Chondrocyte (in vitro differentiated cells): ENCODE results near the gene AKNAD1. TPM values are rescaled to one million over a fixed set of nuclear protein-coding genes. Genes with fewer than 3 reads are reported as not detected.

Source experiments
- DNase-seq: peaks from one replicate; pipeline ENCODE4 v3.0.0; 2021; ENCODE audit warnings: mixed read lengths, low spot score
- H3K27ac Mint-ChIP-seq: one replicate; pipeline ENCODE4 v1.8.0; 2021; ENCODE audit warnings: mild to moderate bottlenecking, moderate library complexity, mixed read lengths; ENCODE audit not compliant: unreplicated experiment
- H3K27me3 Mint-ChIP-seq: 2 replicates; pipeline ENCODE4 v1.8.0; 2021; ENCODE audit warnings: low read depth, mixed read lengths
- H3K36me3 Mint-ChIP-seq: 2 replicates; pipeline ENCODE4 v1.8.0; 2021; ENCODE audit warnings: low read depth, mixed read lengths
- H3K4me1 Mint-ChIP-seq: 2 replicates; pipeline ENCODE4 v1.8.0; 2021; ENCODE audit warnings: low read depth, mild to moderate bottlenecking, mixed read lengths
- H3K4me3 Mint-ChIP-seq: one replicate; pipeline ENCODE4 v1.8.0; 2021; ENCODE audit warnings: mild to moderate bottlenecking, moderate library complexity, mixed read lengths; ENCODE audit not compliant: unreplicated experiment
- H3K9me3 Mint-ChIP-seq: 2 replicates; pipeline ENCODE4 v1.8.0; 2021; ENCODE audit warnings: low read depth, mixed read lengths
- total RNA-seq: library from RNA; stranded (reverse); gene quantifications from 3 replicates; pipeline ENCODE4 v1.2.1, GENCODE V29; 2021
- TF ChIP-seq, protein P1 (sequence below): fragments of 200-600 bp; sonication (generic); IDR thresholded peaks from 2 replicates; pipeline ENCODE4 v1.5.0; 2021; ENCODE audit warnings: antibody characterized with exemption, mild to moderate bottlenecking, moderate library complexity

The AKNAD1 gene
- total RNA-seq, 1 donor from 2014 or later, result 0.45 TPM

DNA sequence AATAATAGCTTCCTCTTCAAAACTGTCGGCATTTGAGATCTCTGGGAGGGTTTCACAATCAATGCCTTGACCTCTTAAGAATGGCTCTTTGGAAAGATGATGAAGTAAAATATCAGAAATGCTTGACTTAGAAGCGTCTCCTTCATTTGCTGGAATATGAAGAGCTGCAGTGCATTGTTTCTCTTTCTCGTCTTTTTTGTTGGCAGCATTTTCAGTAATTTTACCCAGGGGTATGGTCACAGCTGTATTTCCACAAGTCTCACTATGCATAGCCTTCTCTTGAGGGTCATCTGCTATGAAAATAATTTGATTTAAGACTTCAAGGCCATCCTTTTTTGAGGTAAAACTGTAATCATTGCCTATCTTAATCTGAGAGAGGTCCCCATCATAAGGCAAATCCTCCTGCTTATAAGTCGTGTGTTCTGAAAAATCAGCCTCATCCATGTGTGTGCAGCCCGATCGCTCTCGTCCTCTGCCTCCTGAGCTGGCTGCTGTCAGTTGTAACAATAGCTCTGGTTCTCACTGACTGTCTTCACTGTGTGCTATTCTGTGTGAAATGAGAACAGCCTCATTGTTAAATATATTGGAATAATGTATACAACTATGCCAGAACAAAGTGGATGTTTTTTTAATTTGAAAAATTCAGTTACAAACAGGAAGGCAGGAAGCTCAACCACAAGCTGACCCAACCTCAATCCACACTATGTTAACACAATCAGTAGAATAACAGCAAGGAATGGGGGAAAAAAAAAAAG is 4.5 kb downstream of the AKNAD1 start:
- DNase-seq, result no peak
- Mint-ChIP-seq H3K27ac (no peak overlapping the region), H3K4me3 (no peak overlapping the region), H3K4me1 (peaks cover 18% of the 10 kb centered on the region), H3K9me3 (no peaks in the 10 kb centered on the region), H3K36me3 (no peaks in the 10 kb centered on the region), H3K27me3 (no peaks in the 10 kb centered on the region)
- TF ChIP-seq, protein P1, sequence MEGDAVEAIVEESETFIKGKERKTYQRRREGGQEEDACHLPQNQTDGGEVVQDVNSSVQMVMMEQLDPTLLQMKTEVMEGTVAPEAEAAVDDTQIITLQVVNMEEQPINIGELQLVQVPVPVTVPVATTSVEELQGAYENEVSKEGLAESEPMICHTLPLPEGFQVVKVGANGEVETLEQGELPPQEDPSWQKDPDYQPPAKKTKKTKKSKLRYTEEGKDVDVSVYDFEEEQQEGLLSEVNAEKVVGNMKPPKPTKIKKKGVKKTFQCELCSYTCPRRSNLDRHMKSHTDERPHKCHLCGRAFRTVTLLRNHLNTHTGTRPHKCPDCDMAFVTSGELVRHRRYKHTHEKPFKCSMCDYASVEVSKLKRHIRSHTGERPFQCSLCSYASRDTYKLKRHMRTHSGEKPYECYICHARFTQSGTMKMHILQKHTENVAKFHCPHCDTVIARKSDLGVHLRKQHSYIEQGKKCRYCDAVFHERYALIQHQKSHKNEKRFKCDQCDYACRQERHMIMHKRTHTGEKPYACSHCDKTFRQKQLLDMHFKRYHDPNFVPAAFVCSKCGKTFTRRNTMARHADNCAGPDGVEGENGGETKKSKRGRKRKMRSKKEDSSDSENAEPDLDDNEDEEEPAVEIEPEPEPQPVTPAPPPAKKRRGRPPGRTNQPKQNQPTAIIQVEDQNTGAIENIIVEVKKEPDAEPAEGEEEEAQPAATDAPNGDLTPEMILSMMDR, result no peak

DNA sequence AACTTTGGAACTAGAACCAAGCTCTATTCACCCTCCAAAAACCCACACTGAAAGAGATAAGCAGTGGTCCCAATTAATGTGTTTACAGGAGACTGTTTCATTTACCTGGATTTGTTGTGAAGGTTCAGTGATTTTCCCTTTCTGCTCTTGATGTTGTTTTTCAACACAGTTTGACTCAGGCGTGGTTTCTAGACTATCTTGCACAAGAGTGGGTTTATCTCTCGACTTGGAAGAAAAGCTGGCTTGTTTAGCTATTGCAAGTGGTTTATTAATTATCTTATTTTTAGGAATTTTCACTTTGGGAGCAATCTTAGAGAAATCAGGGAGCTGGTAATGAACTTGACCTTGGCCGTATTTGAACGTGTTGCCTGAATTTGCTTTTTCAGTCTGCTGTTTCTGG is 5.3 kb downstream of the AKNAD1 start:
- Mint-ChIP-seq H3K36me3 (no peaks in the 10 kb centered on the region), H3K4me1 (peaks cover 18% of the 10 kb centered on the region), H3K27ac (no peak overlapping the region), H3K4me3 (no peak overlapping the region), H3K27me3 (peaks cover 1% of the 10 kb centered on the region), H3K9me3 (no peaks in the 10 kb centered on the region)
- TF ChIP-seq, protein P1, result no peak
- no peak for DNase-seq

DNA sequence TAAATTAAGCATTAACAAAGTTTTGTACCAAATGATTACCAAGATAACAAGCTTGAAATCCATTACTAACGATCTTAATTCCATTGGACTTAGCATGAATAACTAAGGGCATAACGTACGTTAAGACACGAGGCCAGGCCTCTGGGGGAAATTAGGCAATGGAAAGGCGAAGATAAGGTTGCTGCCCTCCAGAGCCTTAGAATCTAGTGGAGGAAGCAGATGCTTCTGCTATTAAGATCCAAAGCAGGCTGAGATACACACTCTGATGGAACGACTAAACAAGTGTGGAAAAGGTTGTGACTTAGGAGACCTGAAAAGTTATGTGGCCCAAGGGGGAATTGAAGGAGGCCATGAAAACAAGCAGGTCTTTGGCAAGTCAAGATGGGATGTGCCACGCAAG is 6.0 kb downstream of the AKNAD1 start:
- TF ChIP-seq, protein P1, result no peak
- no peaks in the 10 kb centered on the region for H3K36me3 Mint-ChIP-seq

DNA sequence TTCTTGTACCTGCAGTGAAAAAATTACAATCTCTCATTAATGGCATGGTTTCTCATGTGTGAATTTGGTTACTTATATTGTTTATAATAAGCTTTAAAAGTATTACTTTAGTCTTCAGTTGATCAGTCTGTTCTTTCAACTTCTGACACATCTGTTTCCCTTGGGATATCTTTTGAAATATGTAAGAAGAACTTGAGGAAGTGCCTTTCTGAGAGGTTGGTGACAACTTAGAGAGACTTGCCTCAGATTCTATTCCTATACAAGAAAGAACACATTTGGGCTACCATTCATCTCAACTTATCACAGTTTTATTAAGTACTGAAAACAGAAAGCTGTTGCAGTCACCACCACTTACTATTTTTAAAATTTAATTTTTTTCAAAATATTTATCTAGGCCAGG is 8.1 kb downstream of the AKNAD1 start:
- no peak overlapping the region for H3K27ac Mint-ChIP-seq
- no peak for DNase-seq
- H3K9me3 Mint-ChIP-seq, result no peaks in the 10 kb centered on the region
- no peaks in the 10 kb centered on the region for H3K36me3 Mint-ChIP-seq
- peaks cover 2% of the 10 kb centered on the region for H3K27me3 Mint-ChIP-seq
- H3K4me3 Mint-ChIP-seq, result no peak overlapping the region
- TF ChIP-seq, protein P1, result no peak
- peaks cover 8% of the 10 kb centered on the region for H3K4me1 Mint-ChIP-seq

More for the DNA sequence above, 6.0 kb downstream of the AKNAD1 start:
- peaks cover 2% of the 10 kb centered on the region for H3K27me3 Mint-ChIP-seq
- no peak for DNase-seq
- H3K4me1 Mint-ChIP-seq, result peaks cover 18% of the 10 kb centered on the region
- no peak overlapping the region for H3K4me3 Mint-ChIP-seq
- no peaks in the 10 kb centered on the region for H3K9me3 Mint-ChIP-seq
- H3K27ac Mint-ChIP-seq, result no peak overlapping the region

DNA sequence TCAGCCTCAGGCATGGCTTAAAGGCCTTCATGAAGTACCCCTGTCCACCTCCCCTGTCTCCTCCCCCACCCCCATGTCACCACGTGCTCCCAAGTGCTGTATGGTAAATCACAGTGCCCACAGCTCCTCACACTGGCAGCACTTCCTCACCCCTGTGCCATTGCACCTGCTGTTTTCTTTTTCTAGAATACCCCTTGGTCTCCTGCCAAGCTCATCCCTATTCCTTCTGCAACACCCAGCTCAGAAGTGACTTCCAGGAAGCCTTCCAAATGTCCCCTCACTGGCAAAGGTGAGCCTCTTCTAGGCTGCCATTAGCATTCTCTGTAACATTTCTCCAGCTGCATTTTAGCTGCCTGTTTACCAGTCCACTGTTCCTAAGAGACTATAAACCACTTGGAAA is 9.4 kb downstream of the AKNAD1 start:
- TF ChIP-seq, protein P1, result no peak
- H3K36me3 Mint-ChIP-seq, result no peaks in the 10 kb centered on the region
- no peaks in the 10 kb centered on the region for H3K9me3 Mint-ChIP-seq
- no peak overlapping the region for H3K27ac Mint-ChIP-seq
- H3K4me1 Mint-ChIP-seq, result peaks cover 4% of the 10 kb centered on the region
- DNase-seq, result no peak
- H3K27me3 Mint-ChIP-seq, result peaks cover 2% of the 10 kb centered on the region
- H3K4me3 Mint-ChIP-seq, result no peak overlapping the region
